ENCODE measurements around the gene C18orf32.

Gene C18orf32

DNA sequence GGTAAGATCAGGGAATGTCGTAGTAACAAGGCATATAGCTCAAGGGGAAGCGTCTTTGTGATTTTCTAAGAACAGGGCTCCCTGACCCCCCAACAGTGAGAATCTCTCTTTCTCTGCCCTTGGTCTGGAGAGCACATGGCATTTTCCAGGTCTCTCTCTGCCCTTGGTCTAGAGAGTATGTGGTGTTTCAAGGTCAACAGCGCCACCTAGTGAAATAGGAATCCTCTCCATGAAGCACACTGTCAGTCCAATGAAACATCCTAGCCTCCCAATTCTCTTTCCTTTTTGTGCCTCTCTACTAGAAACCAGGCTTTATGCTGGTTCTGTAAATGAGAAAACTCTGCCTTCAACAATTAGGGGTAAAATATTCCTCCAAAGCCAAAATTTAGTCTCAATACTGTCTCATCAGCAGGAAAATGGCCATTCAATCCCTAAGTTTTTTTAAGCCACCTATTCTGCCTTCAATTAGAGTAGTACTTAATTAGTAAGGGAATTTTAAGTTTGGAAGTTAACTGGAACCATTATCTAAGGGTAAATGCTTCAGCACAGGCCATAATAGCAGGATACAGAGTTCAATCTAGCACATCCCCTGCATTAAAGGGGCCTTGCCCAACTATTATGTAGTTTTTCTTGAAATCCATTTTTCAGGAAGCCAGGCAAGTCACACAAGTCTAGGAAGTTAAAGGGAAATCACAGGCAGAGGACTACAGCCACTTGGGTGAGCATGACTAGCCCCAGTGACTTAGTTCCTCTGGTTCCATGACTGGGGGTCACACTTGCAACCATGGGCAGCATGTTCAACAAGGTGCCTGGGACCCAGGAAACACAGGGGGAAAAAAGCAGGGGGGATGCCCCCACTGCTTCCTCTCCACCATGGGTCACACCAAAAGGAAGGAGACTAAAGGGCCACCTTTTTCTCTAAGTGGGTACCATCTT lies 39.0 kb downstream of the C18orf32 start:
- Histone ChIP-seq H2AFZ (ENCODE audit: low read depth, low read length) (no peak overlapping the region), H3K4me3 (ENCODE audit: low read length) (no peak overlapping the region)

DNA sequence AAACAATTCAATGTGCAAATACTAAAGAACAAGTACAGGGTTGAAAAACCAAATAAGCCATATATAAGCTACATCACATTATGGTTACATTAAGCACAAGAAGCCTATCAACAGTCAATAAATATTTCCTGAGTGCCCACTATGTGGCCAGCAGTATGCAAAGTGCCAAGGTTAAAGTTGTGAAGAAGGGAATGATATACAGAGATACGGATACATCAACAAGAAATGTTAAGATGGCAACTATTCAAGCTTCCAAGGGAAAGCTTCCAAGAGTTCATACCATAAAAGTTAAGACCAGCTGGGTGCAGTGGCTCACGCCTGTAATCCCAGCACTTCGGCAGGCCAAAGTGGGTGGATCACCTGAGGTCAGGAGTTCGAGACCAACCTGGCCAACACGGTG lies 40.6 kb downstream of the C18orf32 start:
- H3K4me3 ChIP-seq (ENCODE audit: low read length): no peak overlapping the region
- H3K36me3 ChIP-seq (ENCODE audit: insufficient read depth, low read length): no peaks in the 10 kb centered on the region
- peaks cover 10% of the 10 kb centered on the region for H3K9me3 ChIP-seq (ENCODE audit: low read length)
- no peaks in the 10 kb centered on the region for H3K4me1 ChIP-seq (ENCODE audit: insufficient read depth, low read length)
- H2AFZ ChIP-seq (ENCODE audit: low read depth, low read length): no peak overlapping the region
- no peaks in the 10 kb centered on the region for H3K27me3 ChIP-seq (ENCODE audit: insufficient read depth, low read length)

More for the DNA sequence above, 39.0 kb downstream of the C18orf32 start:
- no peaks in the 10 kb centered on the region for H3K27me3 ChIP-seq (ENCODE audit: insufficient read depth, low read length)
- no peaks in the 10 kb centered on the region for H3K4me1 ChIP-seq (ENCODE audit: insufficient read depth, low read length)
- H3K9me3 ChIP-seq (ENCODE audit: low read length): peaks cover 12% of the 10 kb centered on the region
- no peaks in the 10 kb centered on the region for H3K36me3 ChIP-seq (ENCODE audit: insufficient read depth, low read length)

DNA sequence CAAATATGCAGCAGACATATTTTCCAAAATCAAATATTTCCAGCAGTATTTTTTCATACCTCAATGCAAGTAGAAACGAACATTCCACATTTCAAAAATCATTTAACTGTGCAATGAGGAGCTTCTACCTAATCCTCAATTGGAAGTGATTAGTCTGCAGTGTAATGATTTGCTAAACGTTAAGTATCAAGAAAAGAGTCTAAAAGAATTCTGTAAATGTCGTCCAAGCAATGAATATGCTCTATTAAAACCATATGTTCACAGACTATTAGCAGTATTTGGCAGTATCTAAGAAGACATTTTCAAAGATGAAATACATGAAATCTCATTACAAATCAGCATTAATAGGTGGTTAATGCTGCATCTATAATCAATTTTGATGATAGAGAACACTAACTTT lies 42.5 kb downstream of the C18orf32 start:
- H2AFZ ChIP-seq (ENCODE audit: low read depth, low read length): no peak overlapping the region

DNA sequence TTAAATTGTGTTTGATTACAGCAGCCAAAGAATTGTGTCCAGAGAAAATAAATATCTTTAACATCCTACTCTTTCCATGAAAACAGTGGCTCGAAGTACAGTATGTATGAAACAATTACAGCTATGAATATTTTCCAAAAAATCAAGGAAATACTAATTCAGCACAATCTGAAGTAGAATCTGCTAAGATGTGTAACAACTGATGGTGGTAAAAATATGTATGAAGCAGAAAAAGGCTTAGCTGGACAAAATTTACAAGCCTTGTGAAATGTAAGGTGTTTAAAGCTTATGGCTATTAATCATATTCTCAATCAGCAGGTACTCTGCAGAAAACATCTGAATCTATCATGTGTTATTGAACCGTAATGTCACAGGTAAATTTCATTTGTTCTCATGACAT lies 43.2 kb downstream of the C18orf32 start:
- no peaks in the 10 kb centered on the region for H3K27me3 ChIP-seq (ENCODE audit: insufficient read depth, low read length)
- H3K4me1 ChIP-seq (ENCODE audit: insufficient read depth, low read length): no peaks in the 10 kb centered on the region
- H3K4me3 ChIP-seq (ENCODE audit: low read length): no peak overlapping the region
- peaks cover 8% of the 10 kb centered on the region for H3K9me3 ChIP-seq (ENCODE audit: low read length)
- H3K36me3 ChIP-seq (ENCODE audit: insufficient read depth, low read length): no peaks in the 10 kb centered on the region
- H2AFZ ChIP-seq (ENCODE audit: low read depth, low read length): no peak overlapping the region

More for the DNA sequence above, 42.5 kb downstream of the C18orf32 start:
- peaks cover 10% of the 10 kb centered on the region for H3K9me3 ChIP-seq (ENCODE audit: low read length)
- H3K27me3 ChIP-seq (ENCODE audit: insufficient read depth, low read length): no peaks in the 10 kb centered on the region
- H3K4me1 ChIP-seq (ENCODE audit: insufficient read depth, low read length): no peaks in the 10 kb centered on the region
- H3K36me3 ChIP-seq (ENCODE audit: insufficient read depth, low read length): no peaks in the 10 kb centered on the region
- H3K4me3 ChIP-seq (ENCODE audit: low read length): no peak overlapping the region

DNA sequence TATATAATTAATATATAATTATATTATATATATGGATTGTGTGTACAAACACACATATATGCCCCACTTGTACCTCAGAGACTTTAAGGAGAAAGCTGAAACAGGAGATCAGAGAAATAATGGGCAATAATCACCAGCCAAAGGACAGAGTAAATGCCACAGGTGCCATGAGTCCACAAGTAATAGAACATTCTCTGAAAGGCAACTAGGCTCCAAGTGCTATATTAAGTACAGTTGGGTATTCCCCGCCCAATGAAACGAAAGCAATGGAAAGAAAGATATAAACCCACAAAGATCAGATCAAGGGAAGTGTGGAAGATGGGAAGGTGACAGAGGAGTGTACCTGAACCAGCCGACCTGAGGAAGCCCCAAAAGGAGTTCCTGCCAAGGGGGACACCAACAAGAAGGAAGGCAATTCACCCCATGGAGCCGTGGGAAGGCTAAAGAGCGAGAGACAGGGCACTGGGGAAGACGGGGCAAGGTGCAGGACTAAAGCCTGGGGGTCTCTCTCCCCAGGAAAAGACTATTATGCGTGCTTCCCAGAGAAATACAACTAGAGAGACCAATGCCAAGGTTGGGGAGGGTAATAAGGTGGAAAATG lies 45.6 kb downstream of the C18orf32 start:
- Histone ChIP-seq H3K9me3 (ENCODE audit: low read length) (no peaks in the 10 kb centered on the region), H3K27me3 (ENCODE audit: insufficient read depth, low read length) (no peaks in the 10 kb centered on the region), H2AFZ (ENCODE audit: low read depth, low read length) (no peak overlapping the region), H3K4me1 (ENCODE audit: insufficient read depth, low read length) (no peaks in the 10 kb centered on the region), H3K4me3 (ENCODE audit: low read length) (no peak overlapping the region), H3K36me3 (ENCODE audit: insufficient read depth, low read length) (no peaks in the 10 kb centered on the region)

DNA sequence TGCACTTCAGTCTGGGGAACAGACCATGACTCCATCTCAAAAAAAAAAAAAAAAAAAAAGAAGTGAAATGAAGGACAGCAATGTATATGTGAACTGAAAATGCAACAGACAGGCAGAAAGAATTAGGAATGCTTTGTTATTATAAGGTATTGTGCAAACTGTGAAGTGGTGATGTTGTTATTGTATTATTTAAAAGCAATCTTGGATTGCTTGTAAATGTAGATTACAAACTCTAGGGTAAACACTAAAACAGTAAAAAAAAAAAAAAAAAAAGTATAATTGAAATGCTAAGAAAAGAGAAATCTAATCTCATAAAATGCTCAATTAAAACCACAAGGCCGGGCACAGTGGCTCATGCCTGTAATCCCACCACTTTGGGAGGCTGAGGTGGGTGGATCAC lies 51.9 kb downstream of the C18orf32 start:
- Histone ChIP-seq H2AFZ (ENCODE audit: low read depth, low read length) (no peak overlapping the region), H3K36me3 (ENCODE audit: insufficient read depth, low read length) (no peaks in the 10 kb centered on the region), H3K9me3 (ENCODE audit: low read length) (no peaks in the 10 kb centered on the region), H3K4me1 (ENCODE audit: insufficient read depth, low read length) (no peaks in the 10 kb centered on the region), H3K27me3 (ENCODE audit: insufficient read depth, low read length) (no peaks in the 10 kb centered on the region), H3K4me3 (ENCODE audit: low read length) (no peak overlapping the region)

DNA sequence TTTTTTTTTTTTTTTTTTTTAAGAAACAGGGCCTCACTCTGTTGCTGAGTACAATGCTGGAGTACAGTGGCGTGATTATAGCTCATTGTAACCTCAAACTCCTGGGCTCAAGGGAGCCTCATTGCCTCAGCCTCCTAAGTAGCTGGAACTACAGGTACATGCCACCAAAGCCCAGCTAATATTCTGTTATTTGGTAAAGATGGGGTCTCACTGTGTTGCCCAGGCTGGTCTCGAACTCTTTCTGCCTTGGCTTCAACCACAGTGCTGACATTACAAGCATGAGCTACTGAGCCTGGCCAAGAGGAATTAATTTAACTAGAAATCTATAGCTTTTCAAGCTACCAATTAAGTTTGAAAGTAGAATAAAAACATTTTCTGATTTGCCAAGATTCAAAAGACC lies 54.4 kb downstream of the C18orf32 start:
- no peaks in the 10 kb centered on the region for H3K4me1 ChIP-seq (ENCODE audit: insufficient read depth, low read length)
- peaks cover 3% of the 10 kb centered on the region for H3K36me3 ChIP-seq (ENCODE audit: insufficient read depth, low read length)
- H3K27me3 ChIP-seq (ENCODE audit: insufficient read depth, low read length): no peaks in the 10 kb centered on the region
- H2AFZ ChIP-seq (ENCODE audit: low read depth, low read length): no peak overlapping the region
- H3K4me3 ChIP-seq (ENCODE audit: low read length): no peak overlapping the region
- peaks cover 4% of the 10 kb centered on the region for H3K9me3 ChIP-seq (ENCODE audit: low read length)

DNA sequence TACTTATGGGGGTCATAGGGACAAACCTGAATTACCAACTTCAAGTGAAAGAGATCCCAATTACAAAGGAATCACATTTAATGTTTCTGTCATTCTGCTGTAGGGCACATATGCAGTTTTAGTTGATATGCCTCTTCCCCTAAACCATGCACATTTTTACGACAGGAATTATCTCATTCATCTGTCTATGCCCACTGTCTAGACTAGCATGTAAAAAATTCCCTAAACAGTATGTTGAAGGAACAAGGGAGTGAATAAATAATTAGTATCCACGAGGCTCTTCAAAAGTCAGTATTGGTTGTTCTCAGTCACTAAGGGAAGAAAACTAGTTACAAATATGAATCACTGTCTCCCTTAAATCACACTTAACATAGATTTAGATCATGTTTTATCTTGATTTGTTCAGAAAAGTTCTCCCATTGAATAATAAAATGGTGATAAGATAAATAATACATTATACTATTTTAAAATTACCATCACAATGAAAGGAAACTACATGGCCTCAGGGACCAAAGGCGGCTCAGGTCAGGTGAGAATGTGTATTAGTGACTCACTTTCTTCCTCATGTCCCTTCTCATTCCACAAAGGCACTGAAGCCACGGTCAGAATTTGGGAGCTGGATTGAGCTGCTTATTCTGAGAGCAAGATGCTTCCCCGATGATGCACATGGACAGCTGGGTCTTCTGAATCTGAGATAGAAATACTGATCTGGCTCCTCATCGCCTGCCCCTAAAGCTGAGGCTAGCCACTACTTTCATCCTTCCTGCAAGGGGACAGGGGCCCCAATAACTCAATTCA lies 55.7 kb downstream of the C18orf32 start:
- no peaks in the 10 kb centered on the region for H3K4me1 ChIP-seq (ENCODE audit: insufficient read depth, low read length)
- no peak overlapping the region for H2AFZ ChIP-seq (ENCODE audit: low read depth, low read length)
- H3K36me3 ChIP-seq (ENCODE audit: insufficient read depth, low read length): peaks cover 3% of the 10 kb centered on the region
- no peaks in the 10 kb centered on the region for H3K27me3 ChIP-seq (ENCODE audit: insufficient read depth, low read length)
- H3K9me3 ChIP-seq (ENCODE audit: low read length): peaks cover 4% of the 10 kb centered on the region
- H3K4me3 ChIP-seq (ENCODE audit: low read length): no peak overlapping the region
